Astrocyte (in vitro differentiated cells and primary cell): ENCODE measurements around the gene CEND1. TPM values are rescaled to one million over a fixed set of nuclear protein-coding genes. Genes with fewer than 3 reads are reported as not detected.

Experiments used
- DNase-seq: peaks from one replicate; pipeline ENCODE4 v3.0.0-alpha.2; 2010; ENCODE audit warnings: low read depth
- FAIRE-seq: peaks from 2 replicates; lab custom pipeline; 2011; peaks lifted over from hg19 to GRCh38; lab: Jason Lieb, UNC
- H2AFZ ChIP-seq: 2 replicates; pipeline ENCODE4 v1.6.0; 2012; ENCODE audit warnings: low read depth, low read length, inconsistent platforms
- H3K27ac ChIP-seq: 2 replicates; pipeline ENCODE4 v1.5.1; 2011; ENCODE audit warnings: low read depth, low read length, inconsistent platforms
- H3K27me3 ChIP-seq: 2 replicates; pipeline ENCODE4 v1.6.0; 2011; ENCODE audit warnings: low read length, inconsistent platforms; ENCODE audit not compliant: insufficient read depth
- H3K36me3 ChIP-seq: 2 replicates; pipeline ENCODE4 v1.5.1; 2011; ENCODE audit warnings: low read length, inconsistent platforms; ENCODE audit not compliant: insufficient read depth
- H3K4me1 ChIP-seq: 2 replicates; pipeline ENCODE4 v1.5.1; 2011; ENCODE audit warnings: low read length, inconsistent platforms; ENCODE audit not compliant: insufficient read depth
- H3K4me2 ChIP-seq: 2 replicates; pipeline ENCODE4 v1.6.0; 2012; ENCODE audit warnings: low read length, inconsistent platforms
- H3K4me3 ChIP-seq: 2 replicates; pipeline ENCODE4 v1.5.1; 2011; ENCODE audit warnings: low read depth, mild to moderate bottlenecking, low read length, inconsistent platforms; ENCODE audit not compliant: insufficient read depth
- H3K79me2 ChIP-seq: 2 replicates; pipeline ENCODE4 v1.6.0; 2012; ENCODE audit warnings: mild to moderate bottlenecking, low read length, inconsistent platforms; ENCODE audit not compliant: insufficient read depth
- H3K9ac ChIP-seq: 2 replicates; pipeline ENCODE4 v1.6.0; 2012; ENCODE audit warnings: mild to moderate bottlenecking, low read length, inconsistent platforms
- H3K9me3 ChIP-seq: 2 replicates; pipeline ENCODE4 v1.5.1; 2012; ENCODE audit warnings: low read depth, mild to moderate bottlenecking, low read length, inconsistent platforms; ENCODE audit not compliant: insufficient read depth
- H4K20me1 ChIP-seq: 2 replicates; pipeline ENCODE4 v1.6.0; 2012; ENCODE audit warnings: low read length, inconsistent platforms; ENCODE audit not compliant: insufficient read depth
- H3K27ac Mint-ChIP-seq: one replicate; pipeline ENCODE4 v1.8.0; 2021; ENCODE audit warnings: mild to moderate bottlenecking, mixed read lengths; ENCODE audit not compliant: unreplicated experiment
- H3K27me3 Mint-ChIP-seq: one replicate; pipeline ENCODE4 v1.8.0; 2021; ENCODE audit warnings: low read depth, mixed read lengths; ENCODE audit not compliant: unreplicated experiment
- H3K36me3 Mint-ChIP-seq: one replicate; pipeline ENCODE4 v1.8.0; 2021; ENCODE audit warnings: low read depth, mixed read lengths; ENCODE audit not compliant: unreplicated experiment
- H3K4me1 Mint-ChIP-seq: one replicate; pipeline ENCODE4 v1.8.0; 2021; ENCODE audit warnings: low read depth, mixed read lengths; ENCODE audit not compliant: unreplicated experiment
- H3K4me3 Mint-ChIP-seq: one replicate; pipeline ENCODE4 v1.8.0; 2021; ENCODE audit warnings: mild to moderate bottlenecking, moderate library complexity, mixed read lengths; ENCODE audit not compliant: unreplicated experiment
- H3K9me3 Mint-ChIP-seq: one replicate; pipeline ENCODE4 v1.8.0; 2021; ENCODE audit warnings: mild to moderate bottlenecking, mixed read lengths; ENCODE audit not compliant: unreplicated experiment
- CTCF ChIP-seq: IDR thresholded peaks from 2 replicates; pipeline ENCODE4 v1.5.1; 2011; ENCODE audit warnings: low read depth, mild to moderate bottlenecking, inconsistent platforms, low read length, moderate library complexity; ENCODE audit not compliant: insufficient read depth
- EZH2 ChIP-seq: IDR thresholded peaks from 2 replicates; pipeline ENCODE4 v1.6.1; 2012; ENCODE audit warnings: mild to moderate bottlenecking, low read length, inconsistent platforms; ENCODE audit not compliant: insufficient read depth
- total RNA-seq: library from RNA; stranded (reverse); gene quantifications from 2 replicates; pipeline ENCODE4 v1.2.1, GENCODE V29; 2021

CEND1 gene
- total RNA-seq, 1 donor from 2014 or later, result 0.59 TPM

GRCh38 chr11:762421-763072 lies 27.3 kb downstream of the CEND1 start:
- Histone ChIP-seq H3K9ac (no peak overlapping the region), H3K4me2 (no peak overlapping the region), H4K20me1 (peaks cover 56% of the 10 kb centered on the region), H3K36me3 (peaks cover 25% of the 10 kb centered on the region), H3K9me3 (no peaks in the 10 kb centered on the region), H3K27me3 (no peaks in the 10 kb centered on the region), H3K4me1 (peaks cover 7% of the 10 kb centered on the region), H3K27ac (no peak overlapping the region), H2AFZ (no peak overlapping the region), H3K79me2 (peaks cover 2% of the 10 kb centered on the region), H3K4me3 (no peak overlapping the region)
- H3K4me3 Mint-ChIP-seq, result no peak overlapping the region
- H3K9me3 Mint-ChIP-seq, result no peaks in the 10 kb centered on the region
- no peak for FAIRE-seq
- peaks cover 9% of the 10 kb centered on the region for H3K4me1 Mint-ChIP-seq
- H3K27ac Mint-ChIP-seq, result peak overlapping the region; percentile 80
- H3K27me3 Mint-ChIP-seq, result no peaks in the 10 kb centered on the region
- peaks cover 12% of the 10 kb centered on the region for H3K36me3 Mint-ChIP-seq
- peak; percentile 68 for DNase-seq
- TF ChIP-seq EZH2, result no peak
- peak; percentile 8 for TF ChIP-seq CTCF

- Histone ChIP-seq H3K79me2 (peaks cover 11% of the 10 kb centered on the region), H3K9me3 (no peaks in the 10 kb centered on the region), H3K27me3 (no peaks in the 10 kb centered on the region), H4K20me1 (peaks cover 53% of the 10 kb centered on the region), H3K36me3 (peaks cover 28% of the 10 kb centered on the region), H3K4me2 (no peak overlapping the region), H3K9ac (no peak overlapping the region), H3K4me3 (no peak overlapping the region), H3K4me1 (peaks cover 7% of the 10 kb centered on the region), H3K27ac (no peak overlapping the region), H2AFZ (no peak overlapping the region)
- Mint-ChIP-seq H3K4me3 (no peak overlapping the region), H3K27ac (no peak overlapping the region), H3K27me3 (no peaks in the 10 kb centered on the region), H3K36me3 (peaks cover 11% of the 10 kb centered on the region), H3K4me1 (peaks cover 6% of the 10 kb centered on the region), H3K9me3 (no peaks in the 10 kb centered on the region)
- DNase-seq, result no peak
- TF ChIP-seq EZH2 (no peak), CTCF (no peak)
- no peak for FAIRE-seq
Measured at GRCh38 chr11:761526-762108, 28.3 kb downstream of the CEND1 start.

- H2AFZ ChIP-seq, result no peak overlapping the region
- no peak for FAIRE-seq
- H3K9ac ChIP-seq, result no peak overlapping the region
- H3K27ac ChIP-seq, result no peak overlapping the region
- Mint-ChIP-seq H3K4me1 (peaks cover 4% of the 10 kb centered on the region), H3K4me3 (no peak overlapping the region), H3K27ac (no peak overlapping the region), H3K9me3 (no peaks in the 10 kb centered on the region), H3K27me3 (no peaks in the 10 kb centered on the region), H3K36me3 (peaks cover 10% of the 10 kb centered on the region)
- H3K27me3 ChIP-seq, result no peaks in the 10 kb centered on the region
- peaks cover 7% of the 10 kb centered on the region for H3K4me1 ChIP-seq
- no peak for TF ChIP-seq CTCF
- no peak for TF ChIP-seq EZH2
- no peak overlapping the region for H3K4me2 ChIP-seq
- H3K36me3 ChIP-seq, result peaks cover 26% of the 10 kb centered on the region
- DNase-seq, result no peak
- H3K4me3 ChIP-seq, result no peak overlapping the region
- peaks cover 51% of the 10 kb centered on the region for H4K20me1 ChIP-seq
- H3K79me2 ChIP-seq, result peaks cover 22% of the 10 kb centered on the region
- H3K9me3 ChIP-seq, result no peaks in the 10 kb centered on the region
Measured at GRCh38 chr11:760236-760635, 29.7 kb downstream of the CEND1 start.
